GM18861 (cell line): ENCODE data around the gene MDH1B.

Source experiments
- ATAC-seq: cut with Tn5 transposase; IDR thresholded peaks from one replicate; pipeline ENCODE4 v1.9.1; 2021; ENCODE audit not compliant: unreplicated experiment

Gene MDH1B

DNA sequence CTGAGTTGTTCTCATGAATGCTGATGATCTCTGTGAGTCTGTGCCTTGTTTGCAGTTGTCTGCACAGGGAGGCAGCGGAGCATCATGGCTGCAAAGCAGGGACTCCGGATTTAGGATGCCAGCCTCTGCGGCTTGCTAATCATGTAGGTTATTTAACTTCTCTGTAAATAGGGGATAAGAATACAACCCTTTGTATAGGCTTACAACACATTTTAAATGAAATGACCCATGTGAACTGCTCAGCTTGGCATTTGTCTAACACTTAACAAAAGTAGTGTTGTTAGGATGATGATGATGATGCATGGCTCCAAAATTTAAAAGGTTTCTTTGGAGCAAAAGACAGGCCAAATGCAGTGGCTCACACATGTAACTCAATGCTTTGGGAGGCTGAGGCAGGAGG lies 66.3 kb downstream of the MDH1B start:
- ATAC-seq = no peak

- ATAC-seq = no peak
Observed at GRCh38 chr2:206696910-206697309, 68.2 kb downstream of the MDH1B start.

GRCh38 chr2:206693399-206694137 lies 71.6 kb downstream of the MDH1B start:
- ATAC-seq = peak; percentile 56

- no peak for ATAC-seq
Observed at GRCh38 chr2:206692971-206693370, 72.2 kb downstream of the MDH1B start.

DNA sequence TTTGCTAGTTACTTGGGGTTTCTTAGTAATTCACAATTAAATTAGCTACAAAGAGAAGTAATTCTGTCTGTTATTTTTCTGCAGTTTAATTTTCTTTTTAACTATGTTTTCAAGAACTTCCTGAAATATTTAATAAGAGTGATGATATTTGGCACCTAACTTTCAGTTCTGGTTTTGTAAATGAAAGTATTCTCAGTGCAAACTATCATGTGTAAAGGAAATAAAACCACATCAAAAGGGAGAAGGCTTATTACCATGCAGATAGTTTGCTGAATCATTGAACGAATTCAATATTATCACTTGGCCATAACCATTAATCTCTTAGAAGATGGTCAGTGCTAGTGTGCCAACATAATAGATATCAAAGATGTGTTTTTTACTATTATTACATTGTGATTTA lies 76.1 kb downstream of the MDH1B start:
- ATAC-seq = no peak

GRCh38 chr2:206688453-206688852 lies 76.7 kb downstream of the MDH1B start:
- no peak for ATAC-seq
